ENCODE data around the gene MYCBP.
"Not testable (repeated sequence)": the region's sequence is repeated elsewhere in the genome, so short reads cannot be mapped to it uniquely, and the experiment has no call there.

Gene MYCBP

DNA sequence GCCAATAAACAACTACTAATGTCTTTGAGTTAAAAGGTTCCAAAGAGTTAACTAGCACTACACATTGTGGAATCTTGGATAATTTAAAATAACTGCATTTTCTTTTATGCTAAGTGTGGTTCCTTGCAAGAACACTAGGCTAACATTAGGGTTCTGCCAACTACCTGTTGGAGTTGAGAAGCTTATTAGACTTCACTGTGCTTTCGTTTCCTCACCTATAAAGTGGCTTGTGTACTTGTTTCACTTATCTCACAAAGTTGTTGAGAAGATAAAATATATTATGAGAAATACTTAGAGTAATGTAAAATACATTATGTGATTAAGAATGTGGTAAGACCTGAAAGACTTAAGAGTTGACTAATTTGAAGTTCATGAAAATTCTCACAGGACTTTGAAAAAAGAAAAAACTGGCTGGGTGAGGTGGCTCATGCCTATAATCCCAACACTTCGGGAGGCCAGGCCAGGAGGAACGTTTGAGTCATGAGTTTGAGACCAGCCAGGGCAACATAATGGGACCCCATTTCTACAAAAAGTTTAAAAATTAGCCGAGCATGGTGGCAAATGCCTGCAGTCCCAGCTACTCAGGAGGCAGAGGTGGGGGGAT, 7.9 kb downstream of the MYCBP start:
- no peak for DNase-seq

DNA sequence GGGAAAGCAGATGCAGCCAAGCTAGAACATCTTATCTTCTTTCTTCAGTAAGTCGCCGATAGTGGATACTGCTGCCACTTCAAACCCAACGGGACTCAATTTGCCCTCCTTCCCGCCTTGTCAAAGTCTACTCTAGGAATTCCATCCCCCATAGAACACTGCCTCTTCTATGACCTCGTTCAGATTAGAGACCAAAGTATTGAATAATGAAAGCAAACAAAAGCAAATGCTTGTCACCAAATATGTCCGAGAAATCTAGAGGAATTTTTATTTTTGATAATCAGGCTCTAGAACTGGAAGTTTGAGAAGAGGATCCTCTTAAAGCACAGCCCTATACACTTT, 12.7 kb downstream of the MYCBP start:
- no peak for DNase-seq

DNA sequence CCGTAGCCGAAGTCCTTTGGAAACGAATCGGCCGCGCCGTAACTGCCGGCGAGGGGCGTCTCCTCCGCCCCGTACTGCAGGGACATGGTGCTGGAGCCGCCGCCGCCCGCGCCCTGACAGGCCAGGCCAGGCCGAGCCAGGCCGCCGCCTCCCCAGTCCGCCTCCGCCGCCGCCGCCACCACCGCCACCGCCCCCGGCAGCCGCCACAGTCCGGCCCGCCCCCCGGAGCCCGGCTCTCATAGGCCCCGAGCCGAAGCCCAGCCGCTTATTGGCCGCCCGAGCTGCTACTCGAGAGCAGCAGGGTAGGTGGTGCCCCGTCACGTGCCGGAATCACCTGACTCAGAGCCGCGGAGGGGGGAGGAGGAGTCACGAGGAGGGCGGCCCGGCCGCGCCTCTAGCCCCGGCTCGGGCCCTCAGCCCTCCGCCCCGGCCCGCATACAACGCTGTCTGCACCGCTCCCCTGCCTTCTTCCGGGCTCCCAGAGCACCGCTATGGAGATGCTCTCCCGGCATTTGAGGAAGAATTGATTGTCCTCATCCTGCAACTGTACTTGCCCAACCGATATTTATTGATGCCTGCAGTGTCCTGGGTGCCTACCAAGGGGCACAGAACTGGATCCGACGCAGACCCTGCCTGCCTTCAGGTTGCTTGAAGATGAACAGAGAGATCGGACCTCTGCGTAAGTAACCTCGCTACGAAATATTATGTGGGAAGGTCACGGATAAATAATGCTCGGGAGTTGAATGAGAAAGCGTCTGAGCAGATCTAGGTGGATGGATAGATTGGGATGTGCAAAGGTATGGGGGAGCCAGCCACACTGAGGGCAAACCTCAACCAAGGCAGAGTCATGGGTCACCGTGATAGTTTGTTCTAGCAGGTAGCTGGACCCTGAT, 13.3 kb downstream of the MYCBP start, which contains the start of gene RRAGC:
Gene RRAGC (minus strand): TSS at position 212 of the 893 bp plus-strand sequence. CDS start 126 bp downstream, at position 86.
- peak; percentile 99 for DNase-seq

DNA sequence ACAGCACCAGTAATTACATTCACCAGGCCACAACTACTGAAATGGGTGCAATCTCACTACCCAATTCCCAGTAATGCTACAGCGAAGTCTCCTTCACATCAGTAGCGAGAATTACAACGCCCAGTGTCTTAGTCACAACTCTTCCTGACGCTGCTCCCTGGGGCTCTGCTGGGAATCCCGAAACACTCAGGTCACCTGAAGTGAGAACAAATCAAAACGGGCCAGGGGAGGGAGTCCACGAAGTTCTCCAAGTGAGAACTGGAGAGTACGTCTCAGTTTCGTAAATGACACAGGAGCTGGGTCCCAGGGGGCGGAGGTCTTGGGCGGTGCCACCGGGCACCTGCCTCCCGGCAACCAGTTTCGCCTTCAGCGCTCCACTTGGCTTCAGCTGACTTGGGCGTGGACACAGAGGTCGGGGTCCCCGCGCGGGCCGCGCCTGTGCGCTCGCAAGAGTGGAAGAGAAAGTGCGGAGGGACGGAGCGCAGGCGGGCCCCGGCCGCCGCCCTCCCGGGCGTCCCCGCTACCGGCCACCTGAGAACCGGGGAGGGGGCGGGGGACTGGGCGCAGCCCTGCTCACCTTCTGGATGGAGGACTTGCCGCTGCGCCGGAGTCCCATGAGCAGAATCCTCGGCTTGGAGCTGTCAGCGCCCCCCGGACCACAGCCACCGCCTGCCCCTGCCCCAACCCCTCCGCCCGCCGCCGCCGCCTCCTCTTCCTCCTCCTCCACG, 14.2 kb downstream of the MYCBP start:
- DNase-seq, result peak; percentile 29

DNA sequence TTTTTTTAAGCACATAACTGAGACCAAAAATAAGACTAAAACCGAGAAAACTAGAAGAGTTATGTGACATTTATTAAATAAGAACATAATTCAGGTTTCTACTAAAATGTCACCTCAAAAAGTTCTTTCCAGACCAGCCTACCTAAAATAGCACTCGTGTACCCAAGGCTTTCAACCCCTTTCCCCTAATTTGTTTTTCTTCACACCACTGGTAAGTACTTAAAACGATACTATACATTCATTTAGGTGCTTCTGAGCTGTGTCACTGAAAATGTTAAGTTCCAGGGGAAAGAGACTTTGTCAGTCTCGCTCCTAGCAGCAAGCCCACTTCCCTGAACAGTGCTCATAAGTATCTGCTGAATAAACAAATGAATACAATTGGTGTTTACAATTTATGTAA, 20.4 kb downstream of the MYCBP start:
- no peak for DNase-seq

DNA sequence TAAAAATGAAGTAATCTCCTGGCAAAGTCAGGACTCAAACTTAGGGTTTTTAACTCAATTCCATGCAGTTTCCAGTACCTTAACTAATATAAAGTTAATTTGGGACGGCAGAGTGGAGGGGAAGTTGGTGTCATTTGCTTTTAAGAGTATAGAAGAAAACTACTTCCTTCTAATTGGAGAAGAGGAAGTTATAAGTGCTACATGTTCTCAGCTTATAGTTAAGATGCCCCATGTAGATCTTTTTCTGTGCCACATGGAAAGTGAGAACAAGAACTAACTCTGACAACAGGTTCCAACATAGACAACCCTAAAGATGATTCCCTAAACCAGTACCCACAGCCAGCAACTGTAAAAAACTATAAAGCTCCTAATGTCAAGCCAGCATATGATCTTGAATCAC, 25.1 kb downstream of the MYCBP start:
- DNase-seq, result no peak

DNA sequence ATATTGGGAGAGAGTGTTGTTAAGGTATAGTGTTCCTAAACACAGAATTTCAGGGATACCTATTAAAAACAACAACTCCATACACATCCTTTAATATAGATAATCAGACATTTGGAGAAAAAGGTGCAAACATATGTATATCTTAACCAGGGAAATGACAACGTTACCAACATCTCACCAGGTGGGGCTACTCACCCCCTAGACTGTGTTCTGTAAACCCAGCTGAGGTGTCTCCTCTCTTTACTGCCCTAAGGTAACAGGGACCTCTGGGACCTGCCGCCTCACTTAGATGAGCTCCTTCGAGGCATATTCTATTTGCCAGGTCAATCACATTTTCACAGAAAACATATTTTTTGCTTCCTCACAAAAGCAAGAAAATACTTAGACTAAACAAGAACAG, 26.9 kb downstream of the MYCBP start:
- no peak for DNase-seq

DNA sequence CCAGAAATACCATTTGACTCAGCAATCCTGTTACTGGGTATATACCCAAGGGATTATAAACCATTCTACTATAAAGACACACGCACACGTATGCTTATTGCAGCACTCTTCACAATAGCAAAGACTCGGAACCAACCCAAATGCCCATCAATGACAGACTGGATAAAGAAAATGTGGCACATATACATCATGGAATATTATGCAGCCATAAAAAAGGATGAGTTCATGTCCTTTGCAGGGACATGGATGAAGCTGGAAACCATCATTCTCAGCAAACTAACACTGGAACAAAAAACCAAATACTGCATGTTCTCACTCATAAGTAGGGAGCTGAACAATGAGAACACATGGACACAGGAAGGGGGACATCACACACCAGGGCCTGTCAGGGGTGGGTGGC, 28.1 kb downstream of the MYCBP start:
- not testable (repeated sequence) for DNase-seq

DNA sequence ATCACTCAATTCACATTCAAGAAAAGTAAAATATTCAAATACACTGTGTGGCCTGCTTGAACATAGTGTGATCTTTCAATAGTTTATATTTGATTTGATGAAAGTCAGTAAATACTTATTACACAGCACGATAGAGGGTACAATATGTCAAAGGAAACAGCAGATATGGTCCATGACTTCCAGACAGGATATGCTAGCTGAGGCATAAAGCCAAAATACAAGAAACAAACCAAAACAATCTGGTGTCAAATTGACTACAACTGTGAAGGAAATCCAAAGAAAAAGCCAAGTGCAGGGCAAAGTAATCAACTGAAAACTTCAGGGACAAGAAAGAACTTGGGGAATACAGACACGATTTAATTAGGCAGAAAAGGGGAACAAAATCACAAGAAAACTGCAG, 32.9 kb downstream of the MYCBP start:
- no peak for DNase-seq

DNA sequence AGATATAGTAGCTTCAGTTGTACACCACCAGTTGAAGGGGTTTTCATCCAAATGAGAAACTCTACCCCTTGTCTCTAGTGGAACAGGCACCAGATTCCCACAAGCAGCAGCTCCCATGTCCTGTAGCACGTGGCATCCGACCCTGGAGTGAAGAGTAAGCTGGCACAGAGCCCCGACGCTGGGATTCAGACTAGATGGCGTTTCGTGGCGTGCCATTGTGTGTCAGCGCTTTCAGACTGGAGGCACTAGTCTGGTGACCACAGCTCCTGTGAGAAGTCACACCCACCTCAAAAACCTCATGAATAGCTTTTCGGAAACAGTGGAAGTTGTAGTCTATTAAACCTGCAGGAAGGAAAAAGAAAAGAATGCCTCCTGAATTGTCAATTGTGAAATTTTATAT, 33.8 kb downstream of the MYCBP start:
- no peak for DNase-seq

DNA sequence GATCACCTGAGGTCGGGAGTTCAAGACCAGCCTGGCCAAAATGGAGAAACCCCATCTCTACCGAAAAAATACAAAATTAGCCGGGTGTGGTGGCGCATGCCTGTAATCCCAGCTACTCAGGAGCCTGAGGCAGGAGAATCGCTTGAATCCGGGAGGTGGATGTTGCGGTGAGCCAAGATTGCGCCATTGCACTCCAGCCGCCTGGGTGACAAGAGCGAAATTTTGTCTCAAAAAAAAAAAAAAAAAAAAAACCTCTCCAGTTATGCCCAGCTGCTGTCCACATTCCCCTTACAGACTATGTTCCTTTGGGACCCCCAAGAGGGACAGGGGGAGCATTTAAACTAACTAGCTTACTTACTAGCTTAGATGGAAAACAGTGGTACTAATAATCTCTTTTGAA, 36.8 kb downstream of the MYCBP start:
- DNase-seq, result not testable (repeated sequence)

DNA sequence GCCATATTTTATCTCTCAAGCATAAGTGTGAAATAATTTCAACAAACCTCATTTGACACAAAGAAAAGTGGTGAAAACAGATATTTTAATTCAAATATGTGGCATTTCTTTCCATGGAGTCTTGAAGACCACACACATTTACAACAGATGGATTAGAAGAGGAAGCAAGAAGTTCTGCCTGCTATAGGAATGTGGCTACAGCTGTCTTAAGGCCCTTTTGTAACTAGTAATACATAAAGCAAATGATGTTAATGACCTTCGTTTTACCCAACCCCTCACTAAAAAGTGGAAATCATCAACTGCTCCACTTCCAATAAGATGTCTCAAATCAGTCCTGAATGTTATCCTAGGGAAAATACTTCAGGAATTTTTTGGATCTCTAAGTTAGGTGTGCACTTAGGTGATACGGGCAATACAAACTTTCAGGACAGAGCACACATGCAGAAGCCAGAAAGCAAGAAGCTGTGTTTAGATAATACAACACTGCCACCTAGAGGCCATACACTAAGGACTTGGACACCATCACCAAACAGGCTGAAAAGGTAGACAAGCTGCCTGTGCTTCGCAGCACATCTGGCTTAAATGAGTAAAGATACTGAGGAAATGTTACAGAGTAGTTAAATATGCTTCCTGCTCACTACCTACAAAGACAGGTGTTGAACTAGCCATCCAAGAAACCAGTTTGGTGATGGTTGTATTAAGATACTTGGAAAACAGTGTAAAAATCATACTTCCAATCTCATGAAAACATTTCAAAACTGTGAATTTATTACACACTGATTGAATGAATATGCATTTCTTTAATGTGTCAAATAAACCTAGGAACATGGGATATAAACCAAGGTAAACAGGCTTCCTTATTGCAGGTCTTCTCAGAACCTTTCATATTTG, 38.0 kb downstream of the MYCBP start:
- peak; percentile 47 for DNase-seq

DNA sequence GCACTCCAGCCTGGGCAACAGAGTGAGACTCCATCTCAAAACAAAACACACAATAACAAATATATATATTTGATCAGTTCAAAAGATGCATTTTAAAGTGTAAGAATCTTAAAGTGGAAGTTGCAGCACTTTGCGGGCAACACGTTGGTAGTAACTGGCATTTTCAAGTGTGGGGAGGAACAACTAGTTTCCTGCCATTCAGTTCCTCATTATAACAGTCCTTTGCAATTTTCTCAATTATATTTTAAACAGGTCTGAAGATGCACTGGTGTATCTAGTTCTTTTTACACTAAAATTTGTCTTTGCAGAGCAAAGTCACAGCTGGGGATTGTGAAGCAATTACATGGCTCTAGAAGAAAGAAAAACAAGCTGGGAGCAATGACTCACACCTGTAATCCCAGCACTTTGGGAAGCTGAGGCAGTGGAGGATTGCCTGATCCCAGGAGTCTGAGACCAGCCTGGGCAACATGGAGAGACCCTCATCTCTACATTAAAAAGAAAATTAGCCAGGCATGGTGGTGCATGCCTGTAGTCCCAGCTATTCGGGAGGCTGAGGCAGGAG, 38.8 kb downstream of the MYCBP start:
- DNase-seq, result no peak

DNA sequence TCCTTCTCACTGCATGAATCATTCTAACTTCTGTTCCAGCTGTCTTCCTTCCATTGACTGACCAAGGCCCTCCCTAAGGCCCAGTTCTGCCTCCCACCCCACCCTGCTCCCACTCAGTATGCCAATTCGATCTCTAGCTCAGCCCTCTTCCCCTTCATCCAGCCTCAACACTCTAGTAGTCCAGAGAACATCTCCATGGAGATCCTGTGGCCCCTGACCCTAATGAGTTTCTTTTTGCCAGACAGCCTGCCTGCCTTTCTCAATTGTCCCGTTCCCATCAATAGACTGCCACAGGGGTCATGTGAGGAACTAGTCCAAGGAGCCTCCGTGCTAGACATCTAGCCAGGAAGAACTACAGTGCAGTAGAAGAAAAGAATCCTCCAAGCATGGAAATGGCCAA, 40.0 kb downstream of the MYCBP start:
- DNase-seq, result no peak

DNA sequence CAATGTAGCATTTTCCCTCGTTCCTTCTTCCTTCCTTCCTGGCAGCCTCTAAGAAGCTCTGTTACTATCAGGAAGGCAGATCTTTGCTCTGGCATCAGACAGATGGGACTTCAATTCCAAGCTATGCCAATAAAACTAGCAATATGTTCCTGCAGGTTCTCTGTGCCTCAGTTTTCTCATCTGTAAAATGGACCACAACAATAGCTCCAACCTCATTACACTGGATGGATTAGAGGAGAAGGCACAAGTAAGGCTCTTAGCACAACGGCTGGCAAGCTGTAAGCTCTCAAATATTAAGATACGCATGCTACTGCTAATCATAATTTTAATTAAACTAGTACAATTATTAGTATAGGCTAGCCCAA, 40.8 kb downstream of the MYCBP start:
- no peak for DNase-seq

DNA sequence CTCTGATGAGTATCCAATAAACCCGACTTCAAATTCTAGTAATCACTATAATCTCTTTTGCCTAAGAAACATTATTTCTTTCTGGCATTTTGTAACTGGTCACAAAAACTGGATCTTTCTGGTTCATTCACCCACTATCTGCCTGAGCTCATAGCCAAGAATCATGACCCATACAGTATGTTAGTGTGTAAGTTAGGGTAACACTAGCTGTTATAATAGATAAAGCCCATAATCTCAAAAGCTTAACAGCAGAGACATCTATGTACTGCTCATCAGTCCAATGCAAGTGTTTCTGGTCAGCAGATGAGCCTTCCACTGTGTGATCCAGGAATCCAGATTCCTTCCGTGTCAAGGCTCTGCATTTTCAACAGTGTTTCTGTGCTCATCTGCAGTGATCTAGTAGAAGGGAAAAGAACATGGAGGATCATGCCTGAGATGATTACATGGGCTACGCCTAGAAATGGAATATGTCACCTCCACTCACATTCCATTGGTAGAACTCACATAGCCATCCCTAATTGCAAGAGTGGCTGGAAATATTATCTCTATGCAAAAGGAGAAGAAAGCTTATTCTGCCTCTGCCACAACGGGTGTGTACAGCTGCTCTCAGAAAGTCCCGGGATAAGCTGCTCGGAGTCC, 41.3 kb downstream of the MYCBP start:
- no peak for DNase-seq

DNA sequence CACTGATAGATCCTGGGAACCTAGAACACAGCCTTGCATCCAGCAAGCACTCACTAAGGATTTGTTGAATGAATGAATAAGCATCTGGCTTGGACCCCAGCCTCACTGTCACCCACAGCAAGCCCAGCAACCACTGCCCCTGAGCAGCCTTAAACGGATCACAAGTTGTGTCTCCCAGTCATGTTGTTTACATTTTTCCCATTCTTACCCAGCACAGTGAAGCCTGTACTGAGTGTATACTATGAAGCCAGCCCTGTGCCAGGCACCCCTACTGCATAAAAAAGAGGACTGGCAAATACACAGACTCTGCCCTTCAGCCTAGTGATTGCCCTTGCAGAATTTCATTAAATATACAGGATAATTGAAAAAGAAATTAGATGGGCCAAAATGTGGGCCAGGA, 43.8 kb downstream of the MYCBP start:
- DNase-seq, result no peak

DNA sequence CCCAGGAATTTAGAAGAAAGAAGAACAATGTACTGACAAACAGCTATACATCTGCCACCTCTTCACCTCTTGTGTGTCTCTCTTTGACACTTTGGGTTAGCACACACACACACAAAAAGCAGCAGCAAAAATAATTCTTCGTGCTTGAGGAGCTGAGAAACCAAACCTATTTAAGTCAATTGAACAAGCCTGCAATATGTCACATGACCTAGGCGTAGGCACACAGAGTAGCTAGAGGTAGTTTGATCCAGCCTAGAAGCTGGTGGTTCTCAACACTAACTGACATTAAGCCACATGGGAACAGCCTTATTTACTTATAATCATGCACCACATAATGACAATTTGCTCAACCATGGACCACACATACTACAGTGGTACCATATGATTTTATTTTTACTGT, 45.8 kb downstream of the MYCBP start:
- no peak for DNase-seq

DNA sequence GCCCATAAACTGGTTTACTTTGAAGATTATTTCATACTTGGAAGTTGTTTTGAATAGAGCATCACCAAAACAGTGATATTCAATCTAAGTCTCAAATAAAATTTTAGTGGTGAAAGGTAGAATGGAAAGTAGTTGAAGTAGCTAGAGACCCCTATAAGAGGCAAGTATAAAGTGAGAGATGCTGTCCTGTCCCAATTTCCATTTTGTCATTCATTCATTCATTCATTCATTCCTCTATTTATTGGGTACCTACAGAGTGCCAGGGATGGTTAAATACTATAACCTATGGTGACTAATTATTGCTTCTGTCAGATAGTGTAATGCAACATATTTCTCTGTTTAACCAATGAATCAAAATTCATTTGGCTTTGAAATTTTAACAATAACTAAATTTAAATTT, 46.3 kb downstream of the MYCBP start:
- DNase-seq, result no peak

DNA sequence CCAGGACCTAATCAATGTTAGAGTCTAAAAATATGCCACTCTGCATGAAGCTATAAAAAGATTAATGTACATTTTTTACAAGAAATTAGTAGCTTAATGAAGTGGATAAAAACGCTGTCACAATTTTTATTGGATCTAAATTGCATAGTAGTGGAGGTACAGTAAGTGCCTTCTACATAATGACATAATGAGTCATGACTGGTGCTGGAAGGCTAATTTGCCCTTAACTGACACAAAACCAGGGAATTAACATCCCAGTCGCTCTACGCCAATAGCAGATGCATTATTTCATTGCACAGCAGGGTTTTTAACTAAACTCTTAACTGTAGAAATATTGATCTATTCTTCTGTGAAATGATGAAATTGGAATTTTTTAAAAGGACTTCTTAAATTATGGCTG, 46.9 kb downstream of the MYCBP start:
- DNase-seq, result no peak

DNA sequence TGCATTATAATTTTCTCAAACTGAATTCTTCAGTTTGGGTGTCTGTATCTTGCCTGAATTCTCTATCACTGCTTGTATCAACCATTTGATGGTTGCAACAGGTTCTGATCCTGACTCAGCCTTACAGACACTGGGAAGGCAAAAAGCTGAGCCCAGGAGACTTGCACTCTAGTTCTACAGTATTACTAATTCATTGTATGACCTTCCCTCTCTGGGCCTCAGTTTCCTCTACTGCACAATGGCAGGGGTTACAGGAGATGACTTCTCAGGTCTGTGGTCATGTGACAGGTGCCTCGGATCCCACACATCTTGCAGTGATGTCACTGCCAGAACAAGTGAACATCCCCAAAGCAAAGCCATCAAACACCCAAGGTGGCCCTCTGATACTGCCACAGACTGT, 52.3 kb downstream of the MYCBP start:
- DNase-seq, result no peak

DNA sequence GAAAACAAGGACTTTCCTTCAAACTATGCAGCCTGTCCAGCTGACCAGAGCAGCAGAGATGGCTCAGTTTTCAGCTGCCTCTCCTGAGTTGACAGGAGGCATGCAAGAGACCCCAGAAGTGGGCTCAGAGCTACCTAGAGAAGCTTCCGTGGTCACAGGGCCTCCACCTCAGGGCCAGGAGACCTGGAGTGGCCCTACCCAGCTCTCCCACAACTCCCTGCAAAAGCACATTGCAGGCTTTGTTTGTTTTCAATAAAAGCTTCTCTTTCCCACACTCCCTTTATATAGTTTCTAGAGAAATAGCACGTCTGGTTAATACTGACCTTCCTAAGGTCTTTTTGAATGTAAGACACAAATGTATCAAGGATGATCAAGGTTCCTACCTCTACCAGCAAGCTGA, 53.6 kb downstream of the MYCBP start:
- DNase-seq, result no peak

All from effector CD4-positive, alpha-beta T cell (primary cell).